NCI-H1436 treated with DMSO at 0.1 percent for 48 hours (cell line): ENCODE results near the gene PAF1.

Experiments
- DNase-seq: peaks from one replicate; lab custom pipeline; 2025; lab: John Stamatoyannopoulos, UW

The PAF1 gene

GRCh38 chr19:39416152-39417120, 25.5 kb upstream of the PAF1 start:
- DNase-seq, result no peak

GRCh38 chr19:39415111-39416046, 24.5 kb upstream of the PAF1 start:
- no peak for DNase-seq

GRCh38 chr19:39413911-39414608, 23.2 kb upstream of the PAF1 start:
- no peak for DNase-seq

- DNase-seq, result no peak
Observed at GRCh38 chr19:39413272-39413910, 22.5 kb upstream of the PAF1 start.

- DNase-seq, result no peak
Observed at GRCh38 chr19:39412867-39413271, 22.0 kb upstream of the PAF1 start.

GRCh38 chr19:39412100-39412866, 21.4 kb upstream of the PAF1 start, which contains the start of gene PLEKHG2:
Gene PLEKHG2, plus strand, starts transcription at chr19:39412669. Its CDS starts 1,418 bp downstream, at chr19:39414087.
- peak; percentile 98 for DNase-seq

GRCh38 chr19:39411832-39412099, 20.9 kb upstream of the PAF1 start:
- peak; percentile 88 for DNase-seq

- DNase-seq, result no peak
Observed at GRCh38 chr19:39411081-39411831, 20.4 kb upstream of the PAF1 start.

- DNase-seq, result no peak
Observed at GRCh38 chr19:39410831-39411080, 19.9 kb upstream of the PAF1 start.

- DNase-seq, result no peak
Observed at GRCh38 chr19:39410017-39410830, 19.3 kb upstream of the PAF1 start.

GRCh38 chr19:39409208-39410016, 18.5 kb upstream of the PAF1 start:
- DNase-seq, result peak; percentile 61

- no peak for DNase-seq
Observed at GRCh38 chr19:39408392-39409207, 17.7 kb upstream of the PAF1 start.

GRCh38 chr19:39407660-39408391, 16.9 kb upstream of the PAF1 start:
- no peak for DNase-seq

GRCh38 chr19:39407410-39407659, 16.4 kb upstream of the PAF1 start:
- DNase-seq, result no peak

- no peak for DNase-seq
Observed at GRCh38 chr19:39406656-39407409, 15.9 kb upstream of the PAF1 start, which contains the start of gene ZFP36. Gene ZFP36, plus strand, starts transcription at chr19:39406847. Its CDS starts 58 bp downstream, at chr19:39406905.

GRCh38 chr19:39405958-39406655, 15.2 kb upstream of the PAF1 start:
- no peak for DNase-seq
